ENCODE measurements around the gene SPPL2C.

DNA sequence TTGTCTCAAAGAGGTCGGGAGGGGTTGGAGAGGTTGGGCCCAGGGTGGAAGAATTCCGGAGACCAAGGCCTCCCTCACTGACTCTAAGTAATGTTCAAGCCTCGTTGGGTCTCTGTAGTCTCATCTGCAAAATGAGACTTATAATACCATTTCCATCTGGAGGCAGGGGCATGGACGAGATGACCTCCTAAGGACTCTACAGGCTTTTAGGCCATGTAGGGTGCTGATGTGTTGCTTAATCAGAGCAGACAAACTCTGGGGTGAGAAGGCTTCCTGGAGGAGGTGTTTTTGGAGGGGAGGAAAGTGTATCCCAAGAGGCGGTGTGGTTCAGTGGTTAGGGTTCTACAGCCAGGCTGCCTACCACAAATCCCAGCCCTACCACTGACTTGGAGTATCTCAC lies 3.1 kb downstream of the SPPL2C start:
- TF ChIP-seq, protein P1, sequence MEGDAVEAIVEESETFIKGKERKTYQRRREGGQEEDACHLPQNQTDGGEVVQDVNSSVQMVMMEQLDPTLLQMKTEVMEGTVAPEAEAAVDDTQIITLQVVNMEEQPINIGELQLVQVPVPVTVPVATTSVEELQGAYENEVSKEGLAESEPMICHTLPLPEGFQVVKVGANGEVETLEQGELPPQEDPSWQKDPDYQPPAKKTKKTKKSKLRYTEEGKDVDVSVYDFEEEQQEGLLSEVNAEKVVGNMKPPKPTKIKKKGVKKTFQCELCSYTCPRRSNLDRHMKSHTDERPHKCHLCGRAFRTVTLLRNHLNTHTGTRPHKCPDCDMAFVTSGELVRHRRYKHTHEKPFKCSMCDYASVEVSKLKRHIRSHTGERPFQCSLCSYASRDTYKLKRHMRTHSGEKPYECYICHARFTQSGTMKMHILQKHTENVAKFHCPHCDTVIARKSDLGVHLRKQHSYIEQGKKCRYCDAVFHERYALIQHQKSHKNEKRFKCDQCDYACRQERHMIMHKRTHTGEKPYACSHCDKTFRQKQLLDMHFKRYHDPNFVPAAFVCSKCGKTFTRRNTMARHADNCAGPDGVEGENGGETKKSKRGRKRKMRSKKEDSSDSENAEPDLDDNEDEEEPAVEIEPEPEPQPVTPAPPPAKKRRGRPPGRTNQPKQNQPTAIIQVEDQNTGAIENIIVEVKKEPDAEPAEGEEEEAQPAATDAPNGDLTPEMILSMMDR (IDR thresholded peaks at IDR 0.05; ENCODE audit: low read depth, low read length, poor library complexity, severe bottlenecking) = no peak
- no peak for TF ChIP-seq EZH2phosphoT487 (IDR thresholded peaks at IDR 0.05; ENCODE audit: borderline replicate concordance, low read length)
